GM18909 (cell line): Measurements from ENCODE around the gene JAG1.
"Not testable (repeated sequence)": the region's sequence is repeated elsewhere in the genome, so short reads cannot be mapped to it uniquely, and the experiment has no call there.

ENCODE experiments used
- ATAC-seq: cut with Tn5 transposase; IDR thresholded peaks from one replicate; pipeline ENCODE4 v1.9.1; 2021; ENCODE audit warnings: mild to moderate bottlenecking; ENCODE audit not compliant: unreplicated experiment, poor library complexity

The JAG1 gene

DNA sequence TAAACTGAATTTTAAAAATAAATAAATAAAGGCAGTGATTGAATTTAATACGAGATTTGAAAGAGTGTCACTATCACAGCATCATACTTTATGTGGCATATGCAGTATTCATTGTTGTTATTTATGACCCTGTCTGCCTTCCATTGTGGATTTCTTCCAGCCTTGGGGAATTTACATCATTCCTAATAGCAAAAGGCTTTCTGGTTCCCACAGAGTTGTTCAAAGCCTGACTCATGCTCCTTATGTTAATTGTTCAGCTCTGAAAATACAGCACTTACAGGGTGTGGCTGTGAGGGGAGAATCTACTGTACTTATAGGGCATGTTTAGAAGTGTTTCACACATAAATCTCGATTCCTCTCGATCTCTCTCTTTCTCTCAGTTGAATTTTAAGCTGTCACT lies 54.4 kb downstream of the JAG1 start:
- no peak for ATAC-seq

- ATAC-seq = no peak
These were observed 55.1 kb downstream of the JAG1 start for GRCh38 chr20:10618611-10619245.

- not testable (repeated sequence) for ATAC-seq
These were observed 56.2 kb downstream of the JAG1 start for GRCh38 chr20:10617549-10618133.

DNA sequence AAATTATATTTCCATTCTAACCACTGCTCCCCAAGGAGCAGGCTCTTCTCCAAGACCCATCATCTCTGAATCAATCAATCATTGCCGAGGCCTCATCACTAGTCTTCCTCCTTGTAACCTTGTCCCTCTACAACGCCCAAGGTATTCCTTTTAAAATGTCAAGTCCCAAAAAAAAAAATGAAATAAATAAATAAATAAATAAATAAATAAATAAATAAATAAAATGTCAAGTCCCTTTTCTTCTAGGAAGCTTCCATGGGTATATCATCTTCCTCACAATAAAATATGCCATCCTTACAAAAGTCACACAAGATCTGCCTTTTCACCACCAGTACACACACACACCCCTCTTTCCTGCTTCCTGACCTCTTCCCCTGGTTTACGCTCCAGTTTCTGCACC lies 57.6 kb downstream of the JAG1 start:
- ATAC-seq = no peak

GRCh38 chr20:10613911-10614310 lies 59.9 kb downstream of the JAG1 start:
- no peak for ATAC-seq

DNA sequence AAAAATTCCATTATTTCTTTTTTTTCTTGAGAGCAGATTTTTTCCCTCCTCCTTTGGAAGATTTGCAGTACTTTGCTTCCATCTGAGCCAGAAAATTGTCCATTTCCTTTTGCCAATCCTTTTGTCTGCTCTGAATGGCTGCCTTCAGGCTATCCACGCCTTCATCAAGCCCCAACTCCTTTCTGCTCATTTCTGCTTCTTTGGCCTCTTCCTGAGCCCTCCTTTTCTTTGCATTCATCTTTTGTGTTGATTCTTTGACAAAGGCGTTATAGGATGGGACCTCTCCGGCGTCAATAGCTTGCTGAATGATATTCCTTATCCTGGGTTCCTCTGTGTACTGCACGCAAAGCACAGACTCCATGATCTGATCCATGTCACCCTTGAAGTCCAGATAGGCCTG lies 60.4 kb downstream of the JAG1 start:
- not testable (repeated sequence) for ATAC-seq

DNA sequence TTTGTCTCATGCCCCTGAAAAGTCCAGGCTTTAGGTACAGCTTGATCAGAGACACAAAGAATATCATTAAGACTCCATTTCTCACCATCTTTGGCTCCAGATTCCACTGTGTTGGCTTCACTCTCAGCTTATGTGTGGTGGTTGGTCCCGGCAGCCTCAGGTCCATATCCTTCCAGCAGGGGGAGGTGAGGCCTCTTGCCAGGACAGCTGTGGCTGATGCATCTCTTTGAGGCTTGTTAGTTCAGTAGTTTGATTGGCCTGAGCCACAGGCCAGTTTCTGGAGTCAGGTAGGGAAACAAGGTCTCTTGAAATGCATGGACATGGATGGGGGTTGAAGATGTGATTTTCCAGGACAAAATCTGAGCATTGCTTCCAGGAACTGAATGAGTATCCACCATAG lies 62.4 kb downstream of the JAG1 start:
- peak; percentile 52 for ATAC-seq

GRCh38 chr20:10610251-10610650 lies 63.5 kb downstream of the JAG1 start:
- no peak for ATAC-seq

GRCh38 chr20:10609770-10610169 lies 64.0 kb downstream of the JAG1 start:
- ATAC-seq = no peak

- no peak for ATAC-seq
These were observed 64.5 kb downstream of the JAG1 start for GRCh38 chr20:10609276-10609675.

DNA sequence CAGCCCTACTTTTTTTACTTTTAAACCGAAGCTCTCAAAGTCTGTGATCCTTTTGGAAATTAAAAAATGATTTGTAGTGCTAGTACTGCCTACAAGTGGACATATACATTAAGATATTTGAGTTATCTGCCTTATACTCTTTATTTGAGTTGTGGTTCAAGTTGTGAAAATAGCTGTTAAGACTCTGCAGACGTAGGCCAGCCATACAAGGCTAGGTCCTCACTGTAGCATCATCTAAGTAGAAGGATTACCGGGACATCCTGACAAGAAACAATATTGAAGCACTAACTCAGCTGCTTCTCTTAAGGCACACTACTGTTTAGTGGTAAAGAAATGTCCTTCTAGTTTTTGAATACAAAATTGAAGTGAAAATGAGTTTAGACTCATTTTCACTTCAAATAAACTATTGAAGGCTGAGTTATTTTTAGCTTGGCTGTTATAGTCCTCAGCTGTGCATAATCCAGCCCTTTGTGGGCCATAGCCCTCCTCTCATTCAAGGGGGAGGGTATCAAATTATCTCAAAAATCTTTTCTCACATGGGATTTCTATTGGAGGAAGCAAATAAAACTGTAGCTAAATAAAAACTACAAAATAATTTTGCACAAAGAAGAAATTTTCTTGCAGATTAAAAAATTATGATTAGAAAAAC lies 68.1 kb downstream of the JAG1 start:
- ATAC-seq = no peak

GRCh38 chr20:10604865-10605440 lies 68.8 kb downstream of the JAG1 start:
- no peak for ATAC-seq

- no peak for ATAC-seq
These were observed 69.6 kb downstream of the JAG1 start for GRCh38 chr20:10603971-10604864.

DNA sequence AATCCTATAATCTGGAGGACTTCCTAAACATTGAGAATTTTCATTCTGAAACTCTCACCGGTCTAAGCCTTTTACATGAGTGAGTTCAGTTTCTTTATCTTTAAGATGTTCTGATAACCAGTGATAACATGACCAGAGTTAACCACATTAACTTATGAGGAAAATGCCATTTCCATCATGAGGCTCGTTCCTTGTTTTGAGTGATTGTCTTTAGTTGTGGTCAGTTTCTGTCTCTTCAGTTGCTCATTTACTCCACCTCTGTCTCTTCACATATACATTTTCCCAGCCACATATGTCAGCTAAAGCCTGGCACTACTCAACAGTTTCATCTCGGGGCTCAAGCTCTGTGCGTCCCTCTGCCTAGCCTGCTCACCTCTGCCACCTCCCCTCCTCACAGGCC lies 70.4 kb downstream of the JAG1 start:
- ATAC-seq = no peak

DNA sequence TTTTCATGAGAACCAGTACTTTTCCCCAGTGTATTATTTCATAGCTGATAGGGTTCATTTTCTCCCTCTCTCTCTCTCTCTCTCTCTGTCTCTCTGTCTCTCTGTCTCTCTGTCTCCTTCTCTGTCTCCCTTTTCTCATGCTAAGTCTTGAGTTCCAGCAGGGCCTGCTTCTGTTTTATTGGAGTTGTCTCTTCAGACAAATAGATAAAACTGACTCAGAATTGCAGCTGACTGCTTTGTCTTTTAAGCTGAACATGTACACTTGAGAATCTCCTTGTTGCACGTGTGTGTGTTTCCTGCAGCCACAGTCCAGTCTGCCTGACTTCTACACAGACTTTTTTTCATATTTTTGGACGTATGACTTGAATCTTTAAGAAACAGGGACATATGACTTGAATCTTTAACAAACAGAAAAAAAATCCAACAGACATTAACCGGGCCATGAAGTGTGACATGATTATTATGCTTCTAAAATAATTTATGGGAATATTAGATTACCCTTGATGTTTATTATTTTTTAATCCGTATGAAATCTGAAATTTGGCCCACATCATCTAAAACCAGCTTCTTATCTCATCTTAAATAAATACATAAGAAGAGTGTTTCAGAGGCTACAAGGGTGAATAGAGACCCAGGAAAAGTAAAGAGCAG lies 71.5 kb downstream of the JAG1 start:
- no peak for ATAC-seq

GRCh38 chr20:10597637-10598036 lies 76.2 kb downstream of the JAG1 start:
- no peak for ATAC-seq

DNA sequence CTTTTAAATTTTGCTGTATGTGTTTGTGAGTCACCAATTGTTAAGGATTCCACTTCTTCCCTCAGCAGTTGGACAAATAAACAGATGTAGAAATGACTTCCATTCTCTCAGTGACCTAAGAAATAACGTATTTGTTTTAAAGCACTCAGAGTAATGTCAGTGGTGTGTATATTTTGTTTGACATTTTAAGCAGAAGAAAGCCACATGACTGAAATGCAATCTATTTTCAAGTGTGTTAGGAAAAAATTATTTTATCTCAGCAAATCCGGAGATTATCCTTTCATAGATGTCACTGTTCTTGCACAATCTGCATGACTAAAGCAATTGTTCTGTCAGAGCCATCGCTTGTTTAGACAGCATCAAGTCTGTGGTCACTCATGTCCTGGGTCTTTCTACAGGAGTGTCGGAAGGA lies 77.1 kb downstream of the JAG1 start:
- ATAC-seq = no peak

- ATAC-seq = no peak
These were observed 77.8 kb downstream of the JAG1 start for GRCh38 chr20:10595985-10596384.

- no peak for ATAC-seq
These were observed 78.5 kb downstream of the JAG1 start for GRCh38 chr20:10595266-10595665.

- ATAC-seq = no peak
These were observed 79.4 kb downstream of the JAG1 start for GRCh38 chr20:10594296-10594868.
